HG03565 (cell line): ENCODE measurements around the gene MAP3K12.
"Not testable (repeated sequence)": the region's sequence is repeated elsewhere in the genome, so short reads cannot be mapped to it uniquely, and the experiment has no call there.

ENCODE experiments used
- ATAC-seq: cut with Tn5 transposase; IDR thresholded peaks from one replicate; pipeline ENCODE4 v1.9.1; 2021; ENCODE audit warnings: mild to moderate bottlenecking, moderate library complexity; ENCODE audit not compliant: unreplicated experiment

Gene MAP3K12

DNA sequence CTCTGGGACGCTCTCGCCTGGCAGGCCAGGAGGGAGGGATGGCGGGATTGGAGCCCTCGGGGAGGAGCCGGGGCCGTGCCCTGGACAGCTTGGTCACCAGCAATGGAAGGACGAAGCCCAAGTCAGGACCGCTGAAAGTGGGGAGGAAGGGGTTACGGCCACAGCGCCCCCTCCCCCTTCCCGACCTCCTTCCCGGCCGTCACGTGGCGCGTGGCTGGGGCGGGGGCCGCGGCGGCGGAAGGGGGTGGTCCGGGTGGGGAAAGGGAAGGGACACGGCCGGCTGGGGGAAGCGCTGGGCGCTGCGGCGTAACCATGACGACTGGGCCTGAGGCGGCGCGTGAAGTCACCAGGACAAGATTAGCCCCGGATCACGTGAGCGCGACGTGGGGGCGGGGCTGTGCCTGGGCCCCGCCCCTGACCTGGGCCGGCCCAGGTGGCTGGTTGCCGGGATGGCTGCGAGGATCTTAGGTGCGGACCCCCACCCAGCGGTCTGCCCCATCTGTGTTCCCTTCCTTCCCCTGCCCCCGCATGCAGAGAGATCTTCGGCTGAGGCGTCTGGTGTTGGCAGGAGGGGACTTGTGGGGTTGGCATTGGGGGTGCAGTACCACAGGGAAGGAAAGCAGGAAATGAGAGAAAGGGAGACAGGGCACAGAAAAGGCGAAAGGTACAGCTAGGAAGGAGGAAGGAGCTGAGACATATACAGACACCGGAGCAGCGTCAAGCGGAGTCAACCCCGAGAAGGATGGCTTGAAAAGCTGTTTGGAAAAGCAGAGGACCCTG, 6.2 kb downstream of the MAP3K12 start:
- ATAC-seq, result peak; percentile 81

DNA sequence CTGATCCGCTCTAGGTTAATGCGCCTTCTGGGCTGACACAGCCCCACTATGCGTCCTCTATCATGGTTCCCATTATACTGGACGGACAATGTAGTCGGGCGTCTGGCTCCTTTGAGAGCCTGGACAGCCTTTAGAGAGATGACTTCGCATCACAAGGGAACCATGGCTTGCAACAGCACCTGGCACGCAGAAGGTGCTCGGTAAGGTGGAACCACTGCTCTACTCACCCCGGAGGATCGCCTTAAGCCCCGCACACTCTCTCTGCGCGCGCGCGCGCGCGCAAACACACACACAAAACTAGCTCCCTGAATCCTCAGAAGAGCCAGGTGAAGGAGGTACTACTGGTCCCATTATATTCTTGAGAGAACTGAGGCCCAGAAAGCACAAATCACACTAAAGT, 7.1 kb downstream of the MAP3K12 start:
- ATAC-seq, result no peak

DNA sequence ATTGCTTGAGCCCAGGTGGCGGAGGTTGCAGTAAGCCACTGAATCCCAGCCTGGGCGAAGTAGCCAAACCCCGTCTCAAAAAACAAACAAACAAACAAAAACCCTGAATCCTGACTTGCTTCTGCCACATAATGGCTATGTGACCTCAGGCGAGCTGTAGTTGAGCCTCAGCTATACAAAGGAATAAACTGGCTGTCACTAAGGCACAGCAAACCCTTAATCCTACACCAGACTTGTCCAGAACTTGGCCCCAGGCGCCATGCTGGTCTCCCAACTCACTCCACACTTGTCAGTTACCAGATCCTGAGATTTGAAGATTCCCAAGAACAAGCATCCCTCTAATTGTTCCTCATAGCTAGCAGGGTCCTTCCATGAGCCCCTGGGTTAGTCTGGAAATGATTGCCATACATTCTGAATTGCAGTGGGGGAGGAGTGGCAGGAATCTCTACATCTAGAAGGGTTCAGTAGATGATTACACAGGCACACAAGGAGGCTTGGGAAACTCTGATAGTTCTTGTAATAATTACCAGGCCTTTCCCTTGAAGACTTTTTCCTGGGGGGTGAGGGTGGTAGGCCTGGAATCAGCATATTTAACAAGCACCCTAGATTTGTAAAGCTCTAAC, 9.9 kb downstream of the MAP3K12 start:
- no peak for ATAC-seq

DNA sequence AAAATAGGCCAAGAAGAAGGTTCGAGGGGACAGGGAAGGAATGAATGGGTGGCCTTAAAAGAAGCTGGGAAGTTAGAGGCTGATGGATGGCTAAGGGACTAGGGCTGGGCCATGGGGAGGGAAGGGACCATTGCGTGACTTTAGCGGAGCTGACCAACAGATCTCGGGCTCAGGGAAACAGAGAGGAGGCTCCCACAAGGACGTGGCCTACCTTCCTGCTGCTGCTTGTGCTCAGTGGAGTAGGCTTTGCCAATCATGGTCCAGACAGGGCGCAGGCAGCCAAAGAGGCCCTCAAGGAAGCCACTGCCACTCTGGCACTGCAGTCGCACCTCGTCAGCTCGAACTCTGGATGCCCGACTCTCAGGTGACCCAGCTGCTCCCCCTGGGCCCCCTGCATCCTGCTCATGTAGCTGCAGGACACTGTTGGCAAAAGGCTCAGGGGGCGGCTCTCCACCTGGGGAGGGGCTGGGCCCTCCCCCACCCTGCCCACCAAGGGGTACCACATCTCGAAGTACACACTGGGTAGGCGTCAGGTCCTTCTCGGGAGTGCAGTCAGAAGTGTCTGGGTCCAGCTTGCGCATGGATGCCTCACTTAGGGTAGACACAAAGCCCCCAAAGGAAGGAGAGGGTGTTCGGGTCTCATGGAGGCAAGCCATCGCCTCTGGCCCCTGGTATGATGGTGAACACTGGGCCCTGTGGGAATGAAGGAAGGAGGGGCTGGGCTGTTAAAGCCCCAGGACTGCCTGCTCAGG, 12.3 kb downstream of the MAP3K12 start:
- no peak for ATAC-seq

DNA sequence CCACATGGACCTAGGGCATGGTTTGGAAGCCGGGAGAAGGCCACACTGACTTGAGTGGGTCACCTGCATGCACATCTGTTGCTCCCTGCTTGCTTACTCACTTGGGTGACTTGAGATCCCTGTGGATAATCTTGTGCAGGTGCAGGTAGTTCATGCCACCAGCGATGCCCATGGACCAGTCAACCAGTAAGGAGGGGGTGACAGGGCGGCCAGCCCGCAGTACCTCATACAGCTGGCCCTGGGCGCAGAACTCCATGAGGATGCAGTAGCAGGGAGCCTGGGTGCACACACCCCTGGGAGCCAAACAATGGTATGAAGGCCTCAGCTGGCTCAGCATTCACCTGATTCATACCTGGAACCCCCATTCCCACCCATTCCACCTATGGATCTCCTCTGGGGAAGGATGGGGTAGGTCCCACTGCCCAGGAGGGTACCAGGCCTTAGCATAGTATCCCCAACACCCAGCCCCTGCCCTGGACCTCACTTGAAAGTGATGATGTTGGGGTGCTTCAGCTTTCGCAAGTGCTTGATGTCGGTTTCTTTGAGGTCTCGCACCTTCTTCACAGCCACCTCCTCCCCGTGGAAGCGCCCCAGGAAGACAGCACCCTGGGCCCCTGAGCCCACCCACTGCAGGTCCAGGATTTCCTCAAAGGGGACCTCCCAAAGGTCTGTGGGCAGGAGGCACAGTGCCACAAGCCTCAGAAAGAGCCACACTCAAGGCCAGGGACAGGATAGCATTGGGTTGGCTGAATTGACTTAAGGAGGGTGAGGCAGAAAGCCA, 13.1 kb downstream of the MAP3K12 start:
- ATAC-seq, result no peak

DNA sequence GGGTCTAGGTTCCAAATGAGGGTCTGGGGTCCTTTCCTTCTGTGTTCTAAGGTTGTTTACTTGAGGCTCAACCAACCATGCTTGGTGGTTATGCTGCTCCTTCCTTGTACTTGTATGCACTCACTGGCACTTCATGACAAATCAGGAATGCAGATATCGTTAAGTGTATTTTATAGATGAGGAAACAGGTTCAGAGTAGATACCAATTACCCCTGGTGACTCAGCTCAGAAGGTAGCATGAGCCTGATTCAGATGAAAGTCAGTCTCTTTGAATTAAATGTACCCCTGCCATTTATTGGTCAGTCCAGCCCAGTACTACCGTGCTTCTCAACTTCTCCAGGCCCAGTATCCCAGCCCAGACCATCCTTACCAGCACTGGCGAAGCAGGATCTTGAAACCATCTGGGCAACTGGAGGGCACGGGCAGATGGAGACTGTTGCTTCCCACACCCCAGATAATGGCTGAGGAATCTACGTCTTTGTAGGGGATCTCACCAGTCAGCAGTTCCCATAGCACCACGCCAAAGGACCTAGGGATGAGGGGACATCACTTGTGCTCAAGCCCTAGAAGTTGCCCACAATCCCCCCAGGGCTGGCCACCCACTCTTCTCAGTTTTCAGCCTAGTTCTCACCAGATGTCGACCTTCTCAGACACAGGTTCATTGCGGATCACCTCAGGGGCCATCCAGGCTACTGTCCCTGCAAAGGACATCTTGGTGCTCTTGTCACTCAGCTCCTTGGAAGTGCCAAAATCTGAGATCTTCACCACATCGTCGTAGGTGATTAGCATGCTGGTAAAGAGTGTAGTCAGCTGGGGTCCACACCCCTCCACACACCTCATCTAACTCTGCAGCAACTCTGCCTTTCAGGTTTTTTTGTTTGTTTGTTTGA, 14.3 kb downstream of the MAP3K12 start:
- ATAC-seq, result no peak

DNA sequence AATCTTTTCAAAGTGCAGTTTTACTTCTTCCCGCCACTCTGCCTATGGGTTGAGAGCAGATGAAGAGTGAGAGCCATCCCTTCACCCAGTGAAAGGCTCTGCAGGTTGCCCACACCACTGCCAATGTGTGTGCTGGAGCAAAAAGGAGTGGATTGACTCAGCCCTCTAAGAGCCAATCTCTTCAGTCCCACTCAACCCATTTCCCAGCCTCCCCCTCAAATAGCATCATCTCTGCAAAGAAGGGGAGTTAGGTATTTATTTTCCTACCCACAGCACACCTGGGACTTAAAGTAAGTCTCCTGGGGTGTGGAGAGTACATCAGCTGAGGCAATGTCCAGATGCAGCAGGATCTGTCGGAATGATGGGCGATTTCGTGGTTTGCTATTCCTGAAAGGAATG, 15.3 kb downstream of the MAP3K12 start:
- no peak for ATAC-seq

DNA sequence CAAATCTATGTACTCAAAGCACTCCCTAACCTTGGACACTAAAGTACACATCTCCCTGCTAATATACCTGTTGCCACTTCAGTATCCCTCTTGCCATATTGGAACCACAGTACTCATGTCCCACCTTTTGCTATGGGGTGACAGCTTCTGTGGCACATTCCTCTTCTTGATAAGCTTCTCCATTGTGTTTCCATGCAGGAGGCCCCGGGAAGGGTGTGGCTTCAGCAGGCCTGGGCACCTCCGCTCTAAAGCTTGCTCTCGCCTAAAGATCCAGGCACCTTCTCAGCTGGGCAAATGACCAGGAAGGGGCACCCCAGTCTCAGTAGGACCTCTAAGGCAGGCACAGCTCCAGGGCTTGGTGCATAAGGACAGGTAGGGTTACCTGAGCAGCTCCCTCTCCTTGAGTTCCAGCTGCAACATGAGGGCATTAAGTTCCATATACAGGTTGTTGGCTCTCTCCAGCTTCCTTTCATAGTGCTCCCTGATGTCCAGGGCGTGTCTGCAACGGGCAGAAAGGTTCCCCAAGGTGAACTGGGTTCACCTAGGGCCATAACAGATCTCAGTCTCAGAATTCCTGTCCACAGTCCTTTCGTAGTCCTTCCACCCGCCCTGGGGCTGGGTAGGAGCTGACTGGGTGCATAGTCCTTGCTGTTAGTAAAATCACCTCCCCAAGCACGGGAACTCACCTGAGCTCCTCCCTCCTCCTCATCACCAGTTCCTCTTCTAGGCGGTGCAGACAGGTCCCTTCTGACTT, 15.9 kb downstream of the MAP3K12 start:
- ATAC-seq, result no peak

DNA sequence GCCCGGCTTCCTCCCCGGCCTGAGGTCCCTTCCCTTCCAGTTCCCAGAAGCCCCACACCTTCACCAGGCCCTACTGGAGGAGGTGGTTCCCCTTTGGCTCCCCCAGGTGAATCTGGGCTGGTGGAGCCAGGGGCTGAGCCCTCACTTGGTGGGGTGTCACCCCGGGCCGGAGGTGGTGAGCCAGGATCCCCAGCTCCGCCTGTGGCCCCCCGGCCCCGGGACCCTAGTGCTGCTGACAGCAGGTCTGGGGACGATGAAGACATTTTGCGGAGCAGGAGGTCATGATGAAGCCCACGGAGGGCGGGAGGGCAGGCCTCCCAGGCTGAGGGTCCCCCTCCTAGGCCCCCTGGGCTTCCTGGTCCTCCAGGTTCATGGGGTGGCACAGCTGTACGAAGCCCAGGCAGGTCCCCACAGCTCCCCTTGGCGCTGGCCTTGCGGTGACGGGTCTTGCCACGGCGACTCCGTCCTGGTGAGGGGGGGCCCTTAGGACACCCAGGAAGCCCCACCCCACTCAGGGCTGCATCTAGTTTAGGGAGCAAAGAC, 16.6 kb downstream of the MAP3K12 start:
- no peak for ATAC-seq

DNA sequence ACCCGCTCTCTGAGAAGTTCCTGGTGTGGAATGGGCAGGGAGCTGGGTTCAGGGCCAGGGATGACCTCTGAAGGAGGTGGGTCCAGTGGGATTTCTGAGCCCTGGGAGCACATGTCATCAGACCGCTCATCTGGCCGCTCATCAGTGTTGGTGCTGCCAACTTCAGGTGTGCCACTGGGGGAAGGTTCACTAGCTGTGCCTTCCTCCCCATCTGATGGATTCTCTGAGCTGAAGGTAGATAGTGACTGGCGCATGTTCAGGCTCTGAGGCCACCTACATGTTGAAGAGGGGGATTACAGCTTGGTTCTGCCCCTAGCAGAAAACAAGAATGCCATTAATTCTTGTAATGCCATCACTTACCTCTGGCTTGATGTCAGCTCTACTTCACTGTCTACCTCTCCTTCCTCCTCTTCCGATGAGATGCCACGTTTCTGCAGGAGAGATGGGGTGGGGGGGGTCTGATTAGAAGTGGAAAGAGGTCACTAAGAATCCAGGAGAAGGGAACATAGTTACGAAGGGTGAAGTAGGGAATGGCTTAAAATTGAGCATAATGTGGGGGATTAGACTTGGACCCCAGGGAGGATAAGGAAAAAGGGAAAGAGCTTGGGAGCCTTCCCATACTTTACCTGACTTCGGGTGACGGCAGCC, 17.2 kb downstream of the MAP3K12 start:
- no peak for ATAC-seq

DNA sequence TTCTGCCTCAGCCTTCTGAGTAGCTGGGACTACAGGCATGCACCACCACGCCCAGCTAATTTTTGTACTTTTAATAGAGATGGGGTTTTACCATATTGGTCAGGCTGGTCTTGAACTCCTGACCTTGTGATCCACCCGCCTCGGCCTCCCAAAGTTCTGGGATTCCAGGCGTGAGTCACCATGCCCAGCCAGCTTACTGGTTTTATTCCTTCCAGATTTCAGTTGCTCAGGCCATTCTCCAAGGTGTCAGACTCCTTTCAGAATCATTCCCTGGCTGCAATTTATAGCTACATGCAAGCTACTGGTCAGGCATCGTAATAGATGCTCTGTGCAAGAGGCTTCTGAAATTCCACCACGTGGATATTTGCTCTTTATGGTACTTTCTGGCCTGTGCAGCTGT, 17.8 kb downstream of the MAP3K12 start:
- ATAC-seq, result not testable (repeated sequence)

DNA sequence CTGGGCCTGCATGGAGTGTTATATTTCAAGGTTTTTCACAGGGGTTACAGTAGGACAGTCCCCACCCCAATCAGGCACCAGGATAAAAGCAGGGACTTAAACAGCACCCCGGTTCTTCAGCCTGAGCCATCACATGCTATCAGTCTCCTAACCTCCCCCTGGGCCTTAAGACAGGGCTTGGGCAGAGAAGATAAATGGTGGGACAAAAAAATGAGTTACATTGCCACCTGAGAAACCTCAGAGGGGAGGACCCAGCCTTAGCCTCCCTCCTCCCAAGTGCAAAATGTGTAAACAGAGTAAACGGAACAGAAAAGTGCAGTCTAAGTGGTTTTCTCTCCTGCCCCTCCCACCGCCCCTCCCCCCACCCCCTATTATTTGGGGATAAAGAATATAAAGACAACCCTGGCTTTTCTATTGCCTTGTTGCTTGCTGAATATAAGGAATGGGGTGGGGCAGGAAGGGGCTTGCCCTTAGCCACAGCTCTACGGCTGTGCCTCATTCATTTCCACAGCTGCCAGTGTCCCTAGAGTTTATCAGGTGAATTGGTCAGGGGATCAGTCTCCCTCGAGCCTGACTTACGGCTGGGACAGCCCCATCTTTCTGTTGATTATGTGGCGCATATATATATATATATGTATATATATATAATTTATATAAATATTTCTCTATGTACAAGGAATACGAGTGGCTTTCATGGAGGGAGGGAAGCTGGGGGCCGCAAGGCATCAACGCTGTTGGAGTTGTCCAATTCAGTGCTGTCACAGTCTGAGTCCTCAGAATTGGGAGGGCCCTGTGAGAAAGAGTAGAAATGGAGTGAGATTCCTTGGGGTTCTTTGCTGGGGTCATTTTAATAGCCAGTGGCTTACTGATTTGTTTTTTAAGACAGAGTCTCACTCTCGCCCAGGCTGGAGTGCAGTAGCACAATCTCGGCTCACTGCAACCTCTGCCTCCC, 18.5 kb downstream of the MAP3K12 start:
- ATAC-seq, result no peak

DNA sequence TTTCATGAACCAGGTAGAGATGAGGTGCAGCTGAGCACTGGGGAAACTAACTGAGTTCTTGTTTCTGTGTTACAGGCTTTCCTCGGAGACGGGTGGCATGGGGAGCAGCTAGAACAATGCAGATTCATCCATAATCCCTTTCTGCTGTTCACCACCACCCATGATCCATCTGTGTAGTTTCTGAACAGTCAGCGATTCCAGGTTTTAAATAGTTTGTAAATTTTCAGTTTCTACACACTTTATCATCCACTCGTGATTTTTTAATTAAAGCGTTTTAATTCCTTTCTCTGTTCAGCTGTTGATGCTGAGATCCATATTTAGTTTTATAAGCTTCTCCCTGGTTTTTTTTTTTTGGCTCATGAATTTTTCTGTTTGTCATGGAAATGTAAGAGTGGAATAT, 19.9 kb downstream of the MAP3K12 start:
- no peak for ATAC-seq

DNA sequence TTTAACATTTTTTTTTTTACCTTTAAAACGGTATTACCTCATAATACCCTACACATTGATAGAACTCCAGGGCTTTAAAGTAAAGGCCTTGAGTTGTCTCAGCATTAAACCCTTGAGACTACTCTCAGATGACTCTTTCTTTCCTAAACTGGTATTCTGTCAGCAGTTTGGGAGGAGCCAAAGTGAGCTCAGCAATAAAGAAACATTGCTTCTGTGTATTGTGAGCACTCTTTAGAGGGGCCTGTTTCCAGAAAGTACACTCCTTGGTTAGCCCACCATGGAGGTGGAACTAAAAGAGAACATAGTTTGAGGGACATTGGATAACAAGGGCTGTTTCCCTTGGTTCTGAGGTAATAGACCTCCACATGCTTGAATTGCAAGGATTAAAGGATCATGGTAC, 20.4 kb downstream of the MAP3K12 start:
- ATAC-seq, result no peak

DNA sequence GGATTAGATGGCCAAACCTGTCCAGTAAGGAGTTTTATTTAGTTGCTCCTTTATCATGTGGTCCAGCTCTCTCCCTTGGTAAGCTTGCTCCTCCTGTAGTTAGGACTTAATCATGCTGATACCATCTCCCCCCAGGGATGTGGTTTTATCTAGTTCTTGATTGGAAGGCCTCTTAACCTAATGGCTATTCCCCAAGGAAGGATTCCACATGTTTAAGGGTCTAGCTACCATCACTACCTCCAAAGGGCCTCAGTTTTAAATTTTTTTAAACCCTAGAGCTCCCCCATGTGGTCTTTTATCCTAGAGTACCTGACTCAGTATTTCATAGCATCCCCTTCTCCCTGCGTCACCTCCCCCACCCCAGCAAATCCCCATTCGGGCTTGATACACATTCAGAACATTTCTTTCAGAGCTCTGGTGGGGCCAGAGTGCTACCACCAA, 22.5 kb downstream of the MAP3K12 start:
- ATAC-seq, result no peak

DNA sequence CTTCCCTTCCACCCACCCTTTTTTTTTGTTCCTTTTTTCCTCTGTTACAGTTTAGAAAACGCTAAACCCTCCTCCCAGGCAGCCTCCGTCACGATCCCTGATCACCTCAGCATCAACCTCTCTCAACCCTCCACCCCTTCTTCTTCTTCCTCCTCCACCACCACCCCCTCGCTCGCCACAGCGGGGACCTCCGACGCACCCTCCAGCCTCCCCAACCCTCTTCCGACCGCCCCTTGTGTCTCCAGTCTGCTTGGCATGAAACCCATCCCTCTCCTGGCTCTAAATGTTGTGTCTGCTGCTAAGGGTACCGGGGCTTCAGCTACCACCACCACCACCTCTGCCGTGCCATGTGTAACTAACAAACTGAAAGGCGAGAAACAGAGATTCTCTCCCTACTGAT, 24.4 kb downstream of the MAP3K12 start:
- no peak for ATAC-seq

DNA sequence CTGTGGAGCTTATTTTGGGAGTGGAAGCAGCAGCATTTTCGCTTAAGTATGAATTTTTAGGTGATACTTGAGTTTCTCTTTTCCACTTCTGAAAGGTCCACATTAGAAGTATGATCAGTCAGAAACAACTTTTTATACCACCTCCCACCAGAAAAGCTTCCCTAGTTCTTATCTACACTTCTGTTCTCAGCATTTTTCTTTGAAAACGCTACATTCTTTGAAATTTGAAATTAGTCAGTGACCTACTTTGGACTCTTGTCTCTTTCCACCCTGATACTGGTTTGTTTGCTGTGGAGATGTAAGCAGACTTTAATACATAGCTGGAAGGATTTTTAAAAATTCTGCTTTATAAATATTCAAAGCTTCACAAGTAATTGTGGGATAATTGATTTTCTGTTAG, 25.2 kb downstream of the MAP3K12 start:
- ATAC-seq, result no peak
